GM06990 (cell line): ENCODE data around the gene DDI1.

Experiments used
- DNase-seq: peaks from one replicate; pipeline ENCODE4 v3.0.0-alpha.2; 2011; ENCODE audit not compliant: insufficient read length; ENCODE audit errors: extremely low read depth
- H3K27me3 ChIP-seq: replicated peaks from 2 replicates; pipeline ENCODE4 v1.6.0; 2011; ENCODE audit warnings: low read length; ENCODE audit not compliant: control insufficient read depth, insufficient read depth
- H3K36me3 ChIP-seq: 2 replicates; pipeline ENCODE4 v1.5.1; 2011; ENCODE audit warnings: low read length; ENCODE audit not compliant: control insufficient read depth, insufficient read depth
- H3K4me3 ChIP-seq: replicated peaks from 2 replicates; pipeline ENCODE4 v1.5.1; 2011; ENCODE audit warnings: low read depth, mild to moderate bottlenecking, control low read depth, low read length
- TF ChIP-seq, protein P1 (sequence below): IDR thresholded peaks from 2 replicates; pipeline ENCODE4 v1.5.1; 2011; ENCODE audit warnings: low read length, control low read depth, mild to moderate bottlenecking, inconsistent platforms; ENCODE audit not compliant: insufficient read depth, poor library complexity, severe bottlenecking

The DDI1 gene

DNA sequence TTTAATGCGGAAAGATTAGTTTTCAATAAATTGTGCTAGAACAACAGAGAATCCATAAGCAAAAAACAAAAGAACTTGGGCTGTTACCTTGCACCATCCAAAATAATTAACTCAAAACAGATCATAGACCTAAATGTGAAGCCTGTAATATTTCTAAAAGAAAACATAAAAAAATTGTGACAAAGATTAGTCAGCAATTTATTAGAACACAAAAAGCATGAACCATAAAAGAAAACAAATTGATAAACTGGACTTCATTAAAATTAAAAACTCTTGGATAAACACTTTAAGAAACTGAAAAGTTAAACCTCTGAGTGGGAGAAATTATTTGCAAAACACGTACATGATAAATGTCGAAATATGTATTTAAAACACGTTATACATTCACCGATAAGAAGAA is 21.5 kb downstream of the DDI1 start:
- Histone ChIP-seq H3K4me3 (no peak overlapping the region), H3K27me3 (no peaks in the 10 kb centered on the region; the same call in 1 of the 2 replicates), H3K36me3 (no peaks in the 10 kb centered on the region)
- TF ChIP-seq, protein P1, sequence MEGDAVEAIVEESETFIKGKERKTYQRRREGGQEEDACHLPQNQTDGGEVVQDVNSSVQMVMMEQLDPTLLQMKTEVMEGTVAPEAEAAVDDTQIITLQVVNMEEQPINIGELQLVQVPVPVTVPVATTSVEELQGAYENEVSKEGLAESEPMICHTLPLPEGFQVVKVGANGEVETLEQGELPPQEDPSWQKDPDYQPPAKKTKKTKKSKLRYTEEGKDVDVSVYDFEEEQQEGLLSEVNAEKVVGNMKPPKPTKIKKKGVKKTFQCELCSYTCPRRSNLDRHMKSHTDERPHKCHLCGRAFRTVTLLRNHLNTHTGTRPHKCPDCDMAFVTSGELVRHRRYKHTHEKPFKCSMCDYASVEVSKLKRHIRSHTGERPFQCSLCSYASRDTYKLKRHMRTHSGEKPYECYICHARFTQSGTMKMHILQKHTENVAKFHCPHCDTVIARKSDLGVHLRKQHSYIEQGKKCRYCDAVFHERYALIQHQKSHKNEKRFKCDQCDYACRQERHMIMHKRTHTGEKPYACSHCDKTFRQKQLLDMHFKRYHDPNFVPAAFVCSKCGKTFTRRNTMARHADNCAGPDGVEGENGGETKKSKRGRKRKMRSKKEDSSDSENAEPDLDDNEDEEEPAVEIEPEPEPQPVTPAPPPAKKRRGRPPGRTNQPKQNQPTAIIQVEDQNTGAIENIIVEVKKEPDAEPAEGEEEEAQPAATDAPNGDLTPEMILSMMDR = no peak
- no peak for DNase-seq

DNA sequence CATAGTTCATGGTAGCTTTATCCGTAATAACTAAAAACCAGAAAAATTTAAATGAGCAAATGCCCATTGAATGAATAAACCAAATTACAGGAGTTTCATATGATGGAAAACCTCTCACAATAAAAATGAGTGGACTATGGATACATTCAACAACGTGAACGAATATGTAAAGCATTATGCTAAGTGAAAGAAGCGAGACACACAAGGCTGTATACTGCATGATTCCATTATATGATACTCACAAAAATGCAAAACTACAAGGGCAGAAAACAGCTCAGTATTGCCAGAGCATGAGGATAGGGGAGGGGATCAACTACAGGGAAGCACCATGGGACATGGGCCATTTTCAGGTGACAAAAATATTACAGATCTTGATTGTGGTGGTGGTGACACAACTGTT is 22.2 kb downstream of the DDI1 start:
- Histone ChIP-seq H3K27me3 (no peaks in the 10 kb centered on the region; the same call in 1 of the 2 replicates), H3K36me3 (no peaks in the 10 kb centered on the region), H3K4me3 (no peak overlapping the region)
- no peak for DNase-seq
- TF ChIP-seq, protein P1 = no peak

DNA sequence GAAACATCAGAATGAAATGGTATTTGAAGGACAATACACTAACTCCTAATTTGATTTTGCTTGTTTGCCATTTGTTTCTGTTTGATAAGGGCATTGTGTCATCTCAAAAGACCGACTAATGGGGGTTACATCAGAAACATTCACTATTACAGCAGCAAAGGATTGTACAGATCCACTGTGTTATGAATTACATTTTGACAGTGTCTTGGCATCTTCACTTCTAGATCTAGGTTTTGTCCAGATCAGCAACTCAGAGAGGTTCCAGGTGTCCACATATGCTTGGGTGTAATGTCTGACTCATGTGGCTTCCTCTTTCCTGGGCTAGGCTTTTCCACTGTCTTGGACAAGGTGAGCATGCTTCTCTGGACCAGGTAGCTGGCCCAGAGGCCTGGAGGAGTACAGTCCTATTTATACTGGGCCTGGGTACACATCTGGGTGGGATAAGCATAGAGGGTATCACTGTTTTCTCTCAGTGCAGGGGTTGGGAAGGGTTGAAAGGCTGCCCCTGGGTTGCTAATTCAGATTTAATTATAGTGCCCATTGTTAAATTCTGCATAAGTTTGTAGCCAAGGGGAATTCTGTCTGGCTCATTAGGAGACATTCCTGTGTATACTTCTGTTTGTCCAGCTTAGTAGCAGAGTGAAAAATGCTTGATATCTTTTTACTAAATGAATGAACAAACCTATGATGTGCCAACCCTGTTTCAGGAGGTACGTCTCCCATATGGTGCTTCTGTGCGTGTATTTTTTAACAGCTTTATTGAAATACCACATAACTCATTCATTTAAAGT is 23.8 kb downstream of the DDI1 start:
- no peak for DNase-seq
- Histone ChIP-seq H3K27me3 (no peaks in the 10 kb centered on the region), H3K4me3 (no peak overlapping the region), H3K36me3 (no peaks in the 10 kb centered on the region)
- TF ChIP-seq, protein P1 = no peak

DNA sequence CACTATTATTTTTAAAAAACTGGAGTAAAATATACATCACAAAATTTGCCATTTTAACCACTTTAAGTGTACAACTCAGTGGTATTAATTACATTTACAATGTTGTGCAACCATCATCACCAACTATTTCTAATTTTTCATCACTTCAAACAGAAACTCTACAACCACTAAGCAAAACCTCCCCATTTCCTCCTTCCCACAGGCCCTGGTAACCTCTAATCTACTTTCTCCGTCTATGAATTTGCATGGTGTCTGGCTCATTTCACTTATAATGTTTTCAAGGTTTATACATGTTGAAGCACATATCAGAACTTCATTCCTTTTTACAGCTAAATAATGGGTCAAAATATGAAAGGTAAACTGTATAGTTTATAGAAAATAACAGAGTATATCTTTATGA is 24.4 kb downstream of the DDI1 start:
- no peak overlapping the region for H3K4me3 ChIP-seq
- no peaks in the 10 kb centered on the region for H3K36me3 ChIP-seq
- TF ChIP-seq, protein P1 = no peak
- no peaks in the 10 kb centered on the region for H3K27me3 ChIP-seq
- no peak for DNase-seq

DNA sequence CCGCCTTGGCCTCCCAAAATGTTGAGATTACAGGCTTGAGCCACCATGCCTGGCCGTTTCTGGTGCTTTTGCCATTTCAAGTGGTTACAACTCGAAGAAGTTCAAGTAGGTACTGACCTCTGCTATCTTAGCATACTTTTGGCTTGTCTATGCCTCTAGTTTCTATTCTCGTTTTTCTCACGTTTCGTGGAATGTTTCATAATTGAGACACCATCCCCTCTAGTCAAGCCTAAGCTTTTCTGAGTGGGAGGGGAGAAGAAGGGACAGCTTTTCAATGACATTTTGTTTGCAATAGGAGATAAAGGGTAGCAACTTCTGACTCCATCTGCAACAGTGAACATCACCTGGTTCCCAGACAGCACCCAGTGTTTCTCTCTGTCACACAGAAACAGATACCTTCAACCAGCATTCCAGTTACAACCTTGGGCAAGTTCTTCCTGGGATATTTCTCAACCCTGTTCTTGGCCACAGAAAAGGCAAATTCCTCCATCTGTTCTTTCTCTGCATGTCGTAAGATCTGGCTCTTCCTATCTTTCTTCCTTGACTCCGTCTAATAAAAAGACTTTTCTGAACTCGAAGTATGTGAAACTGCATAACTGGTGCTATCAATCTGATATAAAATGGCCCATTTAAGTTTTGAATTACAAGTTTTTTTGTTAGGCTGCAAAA is 25.5 kb downstream of the DDI1 start:
- no peak overlapping the region for H3K4me3 ChIP-seq
- H3K36me3 ChIP-seq = no peaks in the 10 kb centered on the region
- TF ChIP-seq, protein P1 = no peak
- no peak for DNase-seq
- no peaks in the 10 kb centered on the region for H3K27me3 ChIP-seq
